ENCODE results near the gene FAM171A2.
"Not testable (repeated sequence)": the region's sequence is repeated elsewhere in the genome, so short reads cannot be mapped to it uniquely, and the experiment has no call there.

GRCh38 chr17:44330263-44330662 is 33.4 kb downstream of the FAM171A2 start:
- not testable (repeated sequence) for TF ChIP-seq CTCF (IDR thresholded peaks at IDR 0.05; ENCODE audit: low read depth, low read length, poor library complexity, severe bottlenecking); EZH2phosphoT487 (IDR thresholded peaks at IDR 0.05; ENCODE audit: borderline replicate concordance, low read length)
